Fibroblast of upper back skin (primary cell): ENCODE results near the gene NUCKS1.
A peak's percentile ranks its signal among the peaks of the same experiment; 100 is the strongest.

ENCODE experiments used
- DNase-seq: peaks from one replicate; pipeline ENCODE4 v3.0.0-alpha.2; 2013

NUCKS1 gene

GRCh38 chr1:205769641-205770365 is 19.8 kb upstream of the NUCKS1 start:
- DNase-seq, result peak; percentile 54

GRCh38 chr1:205767248-205767647 is 17.3 kb upstream of the NUCKS1 start:
- DNase-seq, result no peak

GRCh38 chr1:205766570-205766969 is 16.6 kb upstream of the NUCKS1 start:
- no peak for DNase-seq

- DNase-seq, result peak; percentile 62
Measured at GRCh38 chr1:205766038-205766437, 16.1 kb upstream of the NUCKS1 start.

- DNase-seq, result no peak
Measured at GRCh38 chr1:205764578-205764977, 14.6 kb upstream of the NUCKS1 start.

- DNase-seq, result no peak
Measured at GRCh38 chr1:205763980-205764379, 14.0 kb upstream of the NUCKS1 start.

- DNase-seq, result no peak
Measured at GRCh38 chr1:205760606-205761005, 10.6 kb upstream of the NUCKS1 start.

- no peak for DNase-seq
Measured at GRCh38 chr1:205756552-205756951, 6.6 kb upstream of the NUCKS1 start.

GRCh38 chr1:205754857-205755256 is 4.9 kb upstream of the NUCKS1 start:
- no peak for DNase-seq

GRCh38 chr1:205751036-205751651 is 1.2 kb upstream of the NUCKS1 start:
- DNase-seq, result peak; percentile 39

GRCh38 chr1:205749234-205750137 is 496 bp downstream of the NUCKS1 start:
- peak; percentile 96 for DNase-seq

GRCh38 chr1:205748403-205749233 is 1.4 kb downstream of the NUCKS1 start:
- DNase-seq, result peak; percentile 78

- no peak for DNase-seq
Measured at GRCh38 chr1:205746757-205747412, 3.1 kb downstream of the NUCKS1 start.

- DNase-seq, result no peak
Measured at GRCh38 chr1:205744403-205744802, 5.6 kb downstream of the NUCKS1 start.

GRCh38 chr1:205743977-205744376 is 6.0 kb downstream of the NUCKS1 start:
- DNase-seq, result no peak

- DNase-seq, result no peak
Measured at GRCh38 chr1:205741681-205742080, 8.3 kb downstream of the NUCKS1 start.

GRCh38 chr1:205739348-205740160 is 10.4 kb downstream of the NUCKS1 start:
- DNase-seq, result peak; percentile 24

- DNase-seq, result peak; percentile 8
Measured at GRCh38 chr1:205735218-205735617, 14.8 kb downstream of the NUCKS1 start.

- no peak for DNase-seq
Measured at GRCh38 chr1:205733438-205734175, 16.4 kb downstream of the NUCKS1 start.

- DNase-seq, result peak; percentile 41
Measured at GRCh38 chr1:205729945-205730610, 19.9 kb downstream of the NUCKS1 start.
